ENCODE data around the gene SETBP1. TPM values are rescaled to one million over a fixed set of nuclear protein-coding genes. Genes with fewer than 3 reads are reported as not detected.

SETBP1 gene
- total RNA-seq, 4 donors from 2014 or later = 26.2 to 40.8 (median 33.6) TPM

DNA sequence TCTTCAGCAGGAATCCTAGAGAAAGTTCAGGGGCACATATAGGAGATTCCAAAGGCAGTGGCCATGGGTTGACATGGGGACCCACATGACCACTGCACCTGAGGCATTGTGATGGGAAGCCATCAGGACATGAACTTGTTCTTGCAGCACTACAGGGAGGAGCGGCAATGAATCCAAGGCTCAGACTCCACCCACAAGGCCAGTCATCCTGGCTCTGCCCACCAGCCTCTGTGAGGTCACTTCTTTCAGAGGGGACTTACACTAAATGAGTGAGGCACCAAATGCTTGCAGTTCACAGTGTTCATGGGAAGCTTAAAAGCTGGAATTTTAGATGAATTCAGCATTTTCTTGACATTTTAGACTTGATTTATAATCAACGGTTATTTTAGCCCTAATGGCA lies 254.2 kb downstream of the SETBP1 start:
- H3K27me3 ChIP-seq = no peaks in the 10 kb centered on the region
- H3K36me3 ChIP-seq = peaks cover 0 to 8% (median 0%) of the 10 kb centered on the region in 3 donors
- H3K4me1 ChIP-seq = no peaks in the 10 kb centered on the region
- peaks cover 0 to 30% (median 0%) of the 10 kb centered on the region in 4 donors for H3K9me3 ChIP-seq
- WGBS, 2 donors = 73 to 83% methylated on average over 2 of the region's 2 CpGs
- TF ChIP-seq, protein P1, sequence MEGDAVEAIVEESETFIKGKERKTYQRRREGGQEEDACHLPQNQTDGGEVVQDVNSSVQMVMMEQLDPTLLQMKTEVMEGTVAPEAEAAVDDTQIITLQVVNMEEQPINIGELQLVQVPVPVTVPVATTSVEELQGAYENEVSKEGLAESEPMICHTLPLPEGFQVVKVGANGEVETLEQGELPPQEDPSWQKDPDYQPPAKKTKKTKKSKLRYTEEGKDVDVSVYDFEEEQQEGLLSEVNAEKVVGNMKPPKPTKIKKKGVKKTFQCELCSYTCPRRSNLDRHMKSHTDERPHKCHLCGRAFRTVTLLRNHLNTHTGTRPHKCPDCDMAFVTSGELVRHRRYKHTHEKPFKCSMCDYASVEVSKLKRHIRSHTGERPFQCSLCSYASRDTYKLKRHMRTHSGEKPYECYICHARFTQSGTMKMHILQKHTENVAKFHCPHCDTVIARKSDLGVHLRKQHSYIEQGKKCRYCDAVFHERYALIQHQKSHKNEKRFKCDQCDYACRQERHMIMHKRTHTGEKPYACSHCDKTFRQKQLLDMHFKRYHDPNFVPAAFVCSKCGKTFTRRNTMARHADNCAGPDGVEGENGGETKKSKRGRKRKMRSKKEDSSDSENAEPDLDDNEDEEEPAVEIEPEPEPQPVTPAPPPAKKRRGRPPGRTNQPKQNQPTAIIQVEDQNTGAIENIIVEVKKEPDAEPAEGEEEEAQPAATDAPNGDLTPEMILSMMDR (IDR thresholded peaks at IDR 0.05) = no peak
- H3K27ac ChIP-seq = no peak overlapping the region
- no peak overlapping the region for H3K4me3 ChIP-seq
- no peak for DNase-seq (ENCODE audit: low spot score in 2 of 2)

DNA sequence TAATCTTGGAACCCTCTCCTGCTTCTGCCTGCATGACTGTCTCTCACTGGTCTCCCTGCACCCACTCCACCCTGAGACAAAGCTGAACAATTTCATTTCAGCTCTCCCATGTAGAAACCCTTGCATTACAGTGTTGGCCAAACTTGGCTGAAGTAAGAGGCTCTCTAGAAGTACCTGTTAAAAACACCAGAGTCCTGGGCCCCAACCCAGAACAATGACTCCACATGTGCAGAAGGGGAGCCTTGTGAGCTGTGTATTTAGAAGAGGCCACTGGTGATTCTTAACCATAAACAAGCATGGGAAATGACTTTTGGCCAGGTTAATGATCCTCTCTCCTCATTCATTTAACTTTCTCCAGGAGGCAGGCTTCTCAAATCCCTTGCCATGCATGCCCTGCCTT lies 254.8 kb downstream of the SETBP1 start:
- no peaks in the 10 kb centered on the region for H3K4me1 ChIP-seq
- no peak overlapping the region for H3K4me3 ChIP-seq
- DNase-seq (ENCODE audit: low spot score in 2 of 2) = no peak
- TF ChIP-seq POLR2A (IDR thresholded peaks at IDR 0.05) (no peak), EP300 (IDR thresholded peaks at IDR 0.05) (no peak)
- TF ChIP-seq, protein P1 (IDR thresholded peaks at IDR 0.05) = no peak
- no peaks in the 10 kb centered on the region for H3K27me3 ChIP-seq
- H3K27ac ChIP-seq = no peak overlapping the region
- H3K9me3 ChIP-seq = peaks cover 0 to 30% (median 0%) of the 10 kb centered on the region in 4 donors
- H3K36me3 ChIP-seq = peaks cover 0 to 8% (median 0%) of the 10 kb centered on the region in 3 donors

- H3K4me1 ChIP-seq = no peaks in the 10 kb centered on the region
- no peak for TF ChIP-seq POLR2A (IDR thresholded peaks at IDR 0.05)
- TF ChIP-seq, protein P1 (IDR thresholded peaks at IDR 0.05) = no peak
- no peak for TF ChIP-seq EP300 (IDR thresholded peaks at IDR 0.05)
- no peaks in the 10 kb centered on the region for H3K27me3 ChIP-seq
- DNase-seq (ENCODE audit: low spot score in 2 of 2) = no peak
- no peak overlapping the region for H3K27ac ChIP-seq
- H3K4me3 ChIP-seq = no peak overlapping the region
- H3K9me3 ChIP-seq = peaks cover 0 to 27% (median 0%) of the 10 kb centered on the region in 4 donors
- WGBS, 2 donors = 75 to 81% methylated on average over 6 of the region's 6 CpGs
- H3K36me3 ChIP-seq = peaks cover 0 to 8% (median 0%) of the 10 kb centered on the region in 3 donors
Observed at GRCh38 chr18:44936485-44936884, 255.8 kb downstream of the SETBP1 start.

GRCh38 chr18:44937960-44938719 lies 257.5 kb downstream of the SETBP1 start:
- 54 to 70% methylated on average over 12 of the region's 12 CpGs for WGBS, 2 donors
- TF ChIP-seq POLR2A (IDR thresholded peaks at IDR 0.05) (no peak), EP300 (IDR thresholded peaks at IDR 0.05) (no peak)
- TF ChIP-seq, protein P1 (IDR thresholded peaks at IDR 0.05) = no peak

More at GRCh38 chr18:44937960-44938719, 257.5 kb downstream of the SETBP1 start:
- Histone ChIP-seq H3K27me3 (no peaks in the 10 kb centered on the region), H3K27ac (no peak overlapping the region), H3K36me3 (peaks cover 0 to 7% (median 0%) of the 10 kb centered on the region in 3 donors), H3K4me1 (no peaks in the 10 kb centered on the region), H3K9me3 (peaks cover 0 to 12% (median 0%) of the 10 kb centered on the region in 4 donors), H3K4me3 (no peak overlapping the region)
- no peak for DNase-seq (ENCODE audit: low spot score in 2 of 2)
